Dermis blood vessel endothelial cell (primary cell): ENCODE measurements around the gene IP6K3. TPM values are rescaled to one million over a fixed set of nuclear protein-coding genes. Genes with fewer than 3 reads are reported as not detected.

Source experiments
- DNase-seq: peaks from one replicate; pipeline ENCODE4 v3.0.0; 2010
- total RNA-seq: library from RNA; depleted of rRNA; stranded (reverse); fragments of >200 nt; gene quantifications from 2 replicates; pipeline ENCODE4 v1.2.3, GENCODE V29; 2014

IP6K3 gene
- total RNA-seq, 1 donor from 2014 or later, result under 0.01 TPM

- no peak for DNase-seq
Measured at GRCh38 chr6:33759887-33760629, 13.4 kb upstream of the IP6K3 start.

GRCh38 chr6:33758815-33759216 is 12.1 kb upstream of the IP6K3 start:
- no peak for DNase-seq

GRCh38 chr6:33757906-33758305 is 11.2 kb upstream of the IP6K3 start:
- DNase-seq, result no peak

- DNase-seq, result no peak
Measured at GRCh38 chr6:33757113-33757512, 10.4 kb upstream of the IP6K3 start.

GRCh38 chr6:33756211-33756954 is 9.7 kb upstream of the IP6K3 start:
- no peak for DNase-seq

GRCh38 chr6:33755070-33755869 is 8.6 kb upstream of the IP6K3 start:
- DNase-seq, result no peak

GRCh38 chr6:33754222-33754621 is 7.5 kb upstream of the IP6K3 start:
- DNase-seq, result no peak

GRCh38 chr6:33752646-33753015 is 5.9 kb upstream of the IP6K3 start:
- DNase-seq, result no peak

- no peak for DNase-seq
Measured at GRCh38 chr6:33751771-33752645, 5.3 kb upstream of the IP6K3 start.

GRCh38 chr6:33750244-33750991 is 3.7 kb upstream of the IP6K3 start:
- DNase-seq, result no peak

GRCh38 chr6:33749401-33749800 is 2.7 kb upstream of the IP6K3 start:
- no peak for DNase-seq

GRCh38 chr6:33748841-33749240 is 2.1 kb upstream of the IP6K3 start:
- DNase-seq, result no peak

GRCh38 chr6:33747823-33748222 is 1.1 kb upstream of the IP6K3 start:
- no peak for DNase-seq

- DNase-seq, result peak; percentile 19
Measured at GRCh38 chr6:33746036-33746600, 587 bp downstream of the IP6K3 start.

- DNase-seq, result no peak
Measured at GRCh38 chr6:33745548-33745947, 1.2 kb downstream of the IP6K3 start.

- DNase-seq, result no peak
Measured at GRCh38 chr6:33744895-33745546, 1.7 kb downstream of the IP6K3 start.

- peak; percentile 83 for DNase-seq
Measured at GRCh38 chr6:33744001-33744848, 2.5 kb downstream of the IP6K3 start.

- DNase-seq, result no peak
Measured at GRCh38 chr6:33742837-33743236, 3.9 kb downstream of the IP6K3 start.

- DNase-seq, result peak; percentile 5
Measured at GRCh38 chr6:33742092-33742491, 4.6 kb downstream of the IP6K3 start.

GRCh38 chr6:33740794-33741193 is 5.9 kb downstream of the IP6K3 start:
- DNase-seq, result no peak
